OCI-LY7 (cell line): Measurements from ENCODE around the gene PKLR.

Experiments used
- CTCF ChIP-seq: fragments of 200-600 bp; sonication (generic); conservative IDR thresholded peaks from 2 replicates; pipeline ENCODE4 v1.5.1; 2014; ENCODE audit warnings: mild to moderate bottlenecking, antibody characterized with exemption, low read length, moderate library complexity, mixed read lengths
- EZH2phosphoT487 ChIP-seq: fragments of 200-600 bp; sonication (generic); IDR thresholded peaks from 2 replicates; pipeline ENCODE4 v1.6.1; 2018; ENCODE audit warnings: low read depth, borderline replicate concordance, mild to moderate bottlenecking, mixed run types, antibody characterized with exemption, low read length, moderate library complexity, mixed read lengths

DNA sequence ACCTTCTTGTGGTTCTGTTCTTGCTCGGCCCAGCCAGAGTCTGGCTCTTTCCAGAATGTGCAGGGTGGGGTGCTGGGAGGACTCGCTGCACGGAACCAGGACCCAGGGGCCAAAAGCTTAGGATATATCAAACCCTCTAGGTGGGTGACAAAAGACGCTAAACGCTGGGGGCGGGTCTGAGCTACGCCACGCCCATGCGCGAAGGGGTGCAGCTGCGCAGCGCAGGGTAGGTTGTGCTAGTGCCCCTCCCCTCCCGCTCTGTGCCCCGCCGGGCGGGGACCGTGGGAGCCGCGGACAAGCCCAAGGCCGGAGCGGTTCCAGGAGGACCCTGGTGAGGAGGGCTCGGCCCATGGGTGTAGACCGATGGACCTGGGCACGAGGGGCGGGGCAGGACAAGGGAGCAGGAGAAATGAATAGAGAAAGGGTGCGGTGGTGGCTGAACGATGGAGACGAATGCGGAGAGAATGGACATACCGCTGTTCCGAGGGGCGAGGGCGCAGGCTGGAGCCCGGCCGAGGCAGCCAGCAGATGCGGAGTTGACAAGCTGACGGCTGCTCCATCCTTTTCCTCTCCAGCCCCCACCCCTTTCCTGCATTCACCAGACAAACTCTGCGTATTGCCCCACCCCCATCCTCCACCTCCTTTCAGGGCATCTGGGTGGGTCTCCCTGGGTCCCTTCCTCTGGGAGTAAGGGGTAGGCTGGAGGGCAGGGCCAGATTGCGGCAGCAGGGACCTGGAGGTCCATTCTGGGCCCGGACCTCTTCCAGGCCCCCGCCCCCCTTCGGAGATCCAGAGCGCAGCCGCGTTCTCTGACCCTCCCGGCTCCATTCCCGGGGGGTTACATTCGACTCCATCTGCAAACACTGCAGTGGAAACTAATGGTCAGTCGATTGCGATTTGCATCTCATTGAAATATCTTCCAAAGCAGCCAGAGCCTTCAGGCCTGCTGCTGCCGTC, 19.7 kb upstream of the PKLR start, which contains the start of gene RUSC1:
- no peak for TF ChIP-seq CTCF
- no peak for TF ChIP-seq EZH2phosphoT487
